Right forelimb (tissue), 1 donor: Measurements from ENCODE around the gene BCL2.
A peak's percentile ranks its signal among the peaks of the same experiment; 100 is the strongest.

Source experiments
- DNase-seq: peaks from one replicate; pipeline ENCODE4 v3.0.0-alpha.2; 2018

BCL2 gene

GRCh38 chr18:63325086-63325686, 5.6 kb upstream of the BCL2 start:
- no peak for DNase-seq

GRCh38 chr18:63322908-63323634, 3.5 kb upstream of the BCL2 start:
- peak; percentile 78 for DNase-seq

GRCh38 chr18:63322206-63322605, 2.6 kb upstream of the BCL2 start:
- no peak for DNase-seq

- DNase-seq = no peak
Observed at GRCh38 chr18:63321291-63321690, 1.7 kb upstream of the BCL2 start.

GRCh38 chr18:63320975-63321265, 1.4 kb upstream of the BCL2 start:
- DNase-seq = no peak

GRCh38 chr18:63320123-63320974, 780 bp upstream of the BCL2 start:
- peak; percentile 79 for DNase-seq

GRCh38 chr18:63318889-63319382, 633 bp downstream of the BCL2 start:
- DNase-seq = no peak

GRCh38 chr18:63317982-63318888, 1.3 kb downstream of the BCL2 start:
- DNase-seq = peak; percentile 63

- no peak for DNase-seq
Observed at GRCh38 chr18:63317556-63317946, 2.0 kb downstream of the BCL2 start.

- DNase-seq = no peak
Observed at GRCh38 chr18:63316612-63317555, 2.7 kb downstream of the BCL2 start.

GRCh38 chr18:63315876-63316275, 3.7 kb downstream of the BCL2 start:
- DNase-seq = no peak

GRCh38 chr18:63315131-63315662, 4.4 kb downstream of the BCL2 start:
- DNase-seq = no peak

GRCh38 chr18:63314062-63314790, 5.3 kb downstream of the BCL2 start:
- DNase-seq = no peak

GRCh38 chr18:63313396-63313917, 6.1 kb downstream of the BCL2 start:
- no peak for DNase-seq

GRCh38 chr18:63312737-63313395, 6.7 kb downstream of the BCL2 start:
- no peak for DNase-seq

- no peak for DNase-seq
Observed at GRCh38 chr18:63312019-63312409, 7.6 kb downstream of the BCL2 start.

- DNase-seq = no peak
Observed at GRCh38 chr18:63311118-63312018, 8.2 kb downstream of the BCL2 start.

- no peak for DNase-seq
Observed at GRCh38 chr18:63309422-63309821, 10.1 kb downstream of the BCL2 start.
